ENCODE data around the gene CDH26. TPM values are rescaled to one million over a fixed set of nuclear protein-coding genes. Genes with fewer than 3 reads are reported as not detected.

CDH26 gene
- total and polyA plus RNA-seq, 2 donors (not counting 1 experiment from before 2014, with no cell fraction given): 1.8 to 2.3 TPM

- ATAC-seq (ENCODE audit: low read depth) (no peak), DNase-seq (no peak)
- Histone ChIP-seq H3K4me3 (ENCODE audit: control extremely low read depth in 1 of 5, extremely low read depth in 1 of 5, insufficient read depth in 1 of 5, low read depth in 2 of 5, low read length in 4 of 5) (no peak overlapping the region), H3K9ac (ENCODE audit: low read length) (no peak overlapping the region), H3K9me3 (ENCODE audit: control extremely low read depth in 1 of 3, control insufficient read depth in 2 of 3, insufficient read depth in 1 of 3, low read length in 2 of 3) (no peaks in the 10 kb centered on the region), H3K4me1 (ENCODE audit: control insufficient read depth in 2 of 2, insufficient read depth in 2 of 2, low read length in 2 of 2) (peaks cover 12 to 15% of the 10 kb centered on the region in 2 donors), H3K4me2 (replicated peaks; ENCODE audit: low read depth, low read length, poor library complexity, severe bottlenecking) (no peak overlapping the region), H4K20me1 (ENCODE audit: control insufficient read depth, insufficient read depth, low read length, poor library complexity, severe bottlenecking) (no peaks in the 10 kb centered on the region), H3K79me2 (ENCODE audit: control insufficient read depth, insufficient read depth, low read length) (no peaks in the 10 kb centered on the region), H2AFZ (ENCODE audit: insufficient read depth, low read depth, low read length, poor library complexity, severe bottlenecking) (no peak overlapping the region), H3K27ac (ENCODE audit: low read length in 2 of 2) (no peak overlapping the region), H3K36me3 (replicated peaks in 1 of 2; ENCODE audit: control extremely low read depth in 1 of 2, control insufficient read depth in 1 of 2, extremely low read depth in 1 of 2, insufficient read depth in 2 of 2, low read length in 1 of 2) (no peaks in the 10 kb centered on the region), H3K27me3 (replicated peaks in 1 of 4; ENCODE audit: control extremely low read depth in 1 of 4, control insufficient read depth in 3 of 4, insufficient read depth in 4 of 4, low read length in 3 of 4) (no peaks in the 10 kb centered on the region)
- no peak overlapping the region for H3K4me3 Mint-ChIP-seq
- H3K9me3 Mint-ChIP-seq (ENCODE audit: insufficient read depth): no peaks in the 10 kb centered on the region
- 92% methylated on average over 21 of the region's 22 CpGs for WGBS (ENCODE audit: insufficient coverage)
- CTCF ChIA-PET: no interaction called here
- no peak overlapping the region for H3K27ac Mint-ChIP-seq
- no peaks in the 10 kb centered on the region for H3K27me3 Mint-ChIP-seq
- no peak for TF ChIP-seq EZH2 (IDR thresholded peaks at IDR 0.05; ENCODE audit: borderline replicate concordance, insufficient read depth, low read depth, low read length, poor library complexity, severe bottlenecking)
- TF ChIP-seq, protein P1, sequence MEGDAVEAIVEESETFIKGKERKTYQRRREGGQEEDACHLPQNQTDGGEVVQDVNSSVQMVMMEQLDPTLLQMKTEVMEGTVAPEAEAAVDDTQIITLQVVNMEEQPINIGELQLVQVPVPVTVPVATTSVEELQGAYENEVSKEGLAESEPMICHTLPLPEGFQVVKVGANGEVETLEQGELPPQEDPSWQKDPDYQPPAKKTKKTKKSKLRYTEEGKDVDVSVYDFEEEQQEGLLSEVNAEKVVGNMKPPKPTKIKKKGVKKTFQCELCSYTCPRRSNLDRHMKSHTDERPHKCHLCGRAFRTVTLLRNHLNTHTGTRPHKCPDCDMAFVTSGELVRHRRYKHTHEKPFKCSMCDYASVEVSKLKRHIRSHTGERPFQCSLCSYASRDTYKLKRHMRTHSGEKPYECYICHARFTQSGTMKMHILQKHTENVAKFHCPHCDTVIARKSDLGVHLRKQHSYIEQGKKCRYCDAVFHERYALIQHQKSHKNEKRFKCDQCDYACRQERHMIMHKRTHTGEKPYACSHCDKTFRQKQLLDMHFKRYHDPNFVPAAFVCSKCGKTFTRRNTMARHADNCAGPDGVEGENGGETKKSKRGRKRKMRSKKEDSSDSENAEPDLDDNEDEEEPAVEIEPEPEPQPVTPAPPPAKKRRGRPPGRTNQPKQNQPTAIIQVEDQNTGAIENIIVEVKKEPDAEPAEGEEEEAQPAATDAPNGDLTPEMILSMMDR (IDR thresholded peaks at IDR 0.05): no peak
- intact Hi-C loops (cut with micrococcal nuclease): no loop called here
- peaks cover 16% of the 10 kb centered on the region for H3K4me1 Mint-ChIP-seq
- POLR2A ChIA-PET: no interaction called here
Observed at GRCh38 chr20:60062431-60063047, 104.3 kb downstream of the CDH26 start.

GRCh38 chr20:60063048-60063451 is 104.8 kb downstream of the CDH26 start:
- H3K27ac Mint-ChIP-seq: no peak overlapping the region
- no peaks in the 10 kb centered on the region for H3K79me2 ChIP-seq (ENCODE audit: control insufficient read depth, insufficient read depth, low read length)
- H2AFZ ChIP-seq (ENCODE audit: insufficient read depth, low read depth, low read length, poor library complexity, severe bottlenecking): no peak overlapping the region
- no peak overlapping the region for H3K9ac ChIP-seq (ENCODE audit: low read length)
- no peak overlapping the region for H3K4me2 ChIP-seq (replicated peaks; ENCODE audit: low read depth, low read length, poor library complexity, severe bottlenecking)
- no peak overlapping the region for H3K4me3 Mint-ChIP-seq
- peaks cover 11% of the 10 kb centered on the region for H3K4me1 Mint-ChIP-seq
- POLR2A ChIA-PET: no interaction called here
- no peaks in the 10 kb centered on the region for H3K27me3 ChIP-seq (replicated peaks in 1 of 4; ENCODE audit: control extremely low read depth in 1 of 4, control insufficient read depth in 3 of 4, insufficient read depth in 4 of 4, low read length in 3 of 4)
- no CpG with 5 or more reads among the region's 4 CpGs for WGBS (ENCODE audit: insufficient coverage)
- DNase-seq: no peak
- H3K9me3 ChIP-seq (ENCODE audit: control extremely low read depth in 1 of 3, control insufficient read depth in 2 of 3, insufficient read depth in 1 of 3, low read length in 2 of 3): no peaks in the 10 kb centered on the region
- intact Hi-C loops (cut with micrococcal nuclease): no loop called here
- H4K20me1 ChIP-seq (ENCODE audit: control insufficient read depth, insufficient read depth, low read length, poor library complexity, severe bottlenecking): no peaks in the 10 kb centered on the region
- CTCF ChIA-PET: no interaction called here
- ATAC-seq (ENCODE audit: low read depth): no peak
- TF ChIP-seq, protein P1 (IDR thresholded peaks at IDR 0.05): no peak
- no peak for TF ChIP-seq EZH2 (IDR thresholded peaks at IDR 0.05; ENCODE audit: borderline replicate concordance, insufficient read depth, low read depth, low read length, poor library complexity, severe bottlenecking)
- H3K9me3 Mint-ChIP-seq (ENCODE audit: insufficient read depth): no peaks in the 10 kb centered on the region
- peaks cover 7 to 10% of the 10 kb centered on the region in 2 donors for H3K4me1 ChIP-seq (ENCODE audit: control insufficient read depth in 2 of 2, insufficient read depth in 2 of 2, low read length in 2 of 2)
- no peaks in the 10 kb centered on the region for H3K27me3 Mint-ChIP-seq
- H3K4me3 ChIP-seq (ENCODE audit: control extremely low read depth in 1 of 5, extremely low read depth in 1 of 5, insufficient read depth in 1 of 5, low read depth in 2 of 5, low read length in 4 of 5): no peak overlapping the region
- H3K36me3 ChIP-seq (replicated peaks in 1 of 2; ENCODE audit: control extremely low read depth in 1 of 2, control insufficient read depth in 1 of 2, extremely low read depth in 1 of 2, insufficient read depth in 2 of 2, low read length in 1 of 2): no peaks in the 10 kb centered on the region
- no peak overlapping the region for H3K27ac ChIP-seq (ENCODE audit: low read length in 2 of 2)

Data from B cell (primary cell).